OCI-LY7 (cell line): Measurements from ENCODE around the gene COL15A1.

Experiments used
- CTCF ChIP-seq: fragments of 200-600 bp; sonication (generic); conservative IDR thresholded peaks from 2 replicates; pipeline ENCODE4 v1.5.1; 2014; ENCODE audit warnings: mild to moderate bottlenecking, antibody characterized with exemption, low read length, moderate library complexity, mixed read lengths
- EZH2phosphoT487 ChIP-seq: fragments of 200-600 bp; sonication (generic); IDR thresholded peaks from 2 replicates; pipeline ENCODE4 v1.6.1; 2018; ENCODE audit warnings: low read depth, borderline replicate concordance, mild to moderate bottlenecking, mixed run types, antibody characterized with exemption, low read length, moderate library complexity, mixed read lengths

- no peak for TF ChIP-seq EZH2phosphoT487
- no peak for TF ChIP-seq CTCF
Observed at GRCh38 chr9:99051406-99051805, 107.7 kb downstream of the COL15A1 start.
